Osteocyte (in vitro differentiated cells): Measurements from ENCODE around the gene KLF6. TPM values are rescaled to one million over a fixed set of nuclear protein-coding genes. Genes with fewer than 3 reads are reported as not detected.
A peak's percentile ranks its signal among the peaks of the same experiment; 100 is the strongest.

Experiments
- DNase-seq: peaks from one replicate; pipeline ENCODE4 v3.0.0; 2021; ENCODE audit warnings: mixed read lengths; ENCODE audit not compliant: unreplicated experiment; ENCODE audit errors: extremely low spot score
- H3K27ac Mint-ChIP-seq: one replicate; pipeline ENCODE4 v1.8.0; 2021; ENCODE audit warnings: mild to moderate bottlenecking, mixed read lengths; ENCODE audit not compliant: unreplicated experiment
- H3K27me3 Mint-ChIP-seq: one replicate; pipeline ENCODE4 v1.8.0; 2021; ENCODE audit warnings: mixed read lengths; ENCODE audit not compliant: unreplicated experiment
- H3K36me3 Mint-ChIP-seq: one replicate; pipeline ENCODE4 v1.8.0; 2021; ENCODE audit warnings: mixed read lengths; ENCODE audit not compliant: unreplicated experiment
- H3K4me1 Mint-ChIP-seq: one replicate; pipeline ENCODE4 v1.8.0; 2021; ENCODE audit warnings: mixed read lengths; ENCODE audit not compliant: unreplicated experiment
- H3K4me3 Mint-ChIP-seq: one replicate; pipeline ENCODE4 v1.8.0; 2021; ENCODE audit warnings: mild to moderate bottlenecking, moderate library complexity, mixed read lengths; ENCODE audit not compliant: unreplicated experiment
- H3K9me3 Mint-ChIP-seq: one replicate; pipeline ENCODE4 v1.8.0; 2021; ENCODE audit warnings: mixed read lengths; ENCODE audit not compliant: unreplicated experiment
- total RNA-seq: library from RNA; stranded (reverse); gene quantifications from 2 replicates; pipeline ENCODE4 v1.2.1, GENCODE V29; 2021
- TF ChIP-seq, protein P1 (sequence below): fragments of 200-600 bp; sonication (generic); IDR thresholded peaks from 2 replicates; pipeline ENCODE4 v1.5.0; 2021; ENCODE audit warnings: antibody characterized with exemption, mild to moderate bottlenecking, moderate library complexity

Gene KLF6
- total RNA-seq, 1 donor from 2014 or later = 341 TPM

DNA sequence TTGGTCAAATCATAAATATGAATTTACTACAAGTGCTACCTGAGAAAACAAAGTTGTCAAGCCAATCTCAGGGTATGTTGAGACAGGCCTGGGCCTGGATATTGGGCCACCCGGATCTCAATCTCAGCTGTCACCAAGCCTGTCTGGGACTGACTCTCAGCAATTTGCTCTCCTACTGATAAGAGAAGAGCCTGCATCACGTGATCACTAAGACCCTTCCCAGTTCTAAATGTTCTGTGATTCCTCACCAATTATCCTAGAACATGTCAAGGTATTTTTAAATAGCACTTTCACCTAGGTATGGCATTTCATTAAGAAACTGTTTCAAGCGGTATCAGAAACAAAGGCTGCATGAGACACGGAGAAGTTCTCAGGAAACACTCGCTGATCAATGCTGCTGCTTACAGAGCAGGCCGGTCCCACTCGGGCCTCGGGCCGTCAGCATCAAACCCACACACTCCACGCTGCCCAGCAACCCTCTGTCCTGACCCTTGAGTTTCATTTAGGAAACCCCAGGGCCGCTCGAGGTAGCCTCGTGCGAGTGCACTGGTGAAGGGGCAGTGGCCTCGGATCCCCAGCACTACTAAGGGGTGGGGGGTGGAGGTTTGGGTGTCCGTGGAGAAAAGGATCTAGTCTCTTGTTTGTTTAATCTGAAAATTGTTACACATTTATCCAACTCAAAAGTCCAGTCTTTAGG, 4.1 kb downstream of the KLF6 start:
- H3K36me3 Mint-ChIP-seq = peaks cover 82% of the 10 kb centered on the region
- peak overlapping the region; percentile 97 for H3K4me3 Mint-ChIP-seq
- peaks cover 61% of the 10 kb centered on the region for H3K4me1 Mint-ChIP-seq
- TF ChIP-seq, protein P1, sequence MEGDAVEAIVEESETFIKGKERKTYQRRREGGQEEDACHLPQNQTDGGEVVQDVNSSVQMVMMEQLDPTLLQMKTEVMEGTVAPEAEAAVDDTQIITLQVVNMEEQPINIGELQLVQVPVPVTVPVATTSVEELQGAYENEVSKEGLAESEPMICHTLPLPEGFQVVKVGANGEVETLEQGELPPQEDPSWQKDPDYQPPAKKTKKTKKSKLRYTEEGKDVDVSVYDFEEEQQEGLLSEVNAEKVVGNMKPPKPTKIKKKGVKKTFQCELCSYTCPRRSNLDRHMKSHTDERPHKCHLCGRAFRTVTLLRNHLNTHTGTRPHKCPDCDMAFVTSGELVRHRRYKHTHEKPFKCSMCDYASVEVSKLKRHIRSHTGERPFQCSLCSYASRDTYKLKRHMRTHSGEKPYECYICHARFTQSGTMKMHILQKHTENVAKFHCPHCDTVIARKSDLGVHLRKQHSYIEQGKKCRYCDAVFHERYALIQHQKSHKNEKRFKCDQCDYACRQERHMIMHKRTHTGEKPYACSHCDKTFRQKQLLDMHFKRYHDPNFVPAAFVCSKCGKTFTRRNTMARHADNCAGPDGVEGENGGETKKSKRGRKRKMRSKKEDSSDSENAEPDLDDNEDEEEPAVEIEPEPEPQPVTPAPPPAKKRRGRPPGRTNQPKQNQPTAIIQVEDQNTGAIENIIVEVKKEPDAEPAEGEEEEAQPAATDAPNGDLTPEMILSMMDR = no peak
- no peaks in the 10 kb centered on the region for H3K27me3 Mint-ChIP-seq
- no peak for DNase-seq
- no peaks in the 10 kb centered on the region for H3K9me3 Mint-ChIP-seq
- H3K27ac Mint-ChIP-seq = peak overlapping the region; percentile 99

DNA sequence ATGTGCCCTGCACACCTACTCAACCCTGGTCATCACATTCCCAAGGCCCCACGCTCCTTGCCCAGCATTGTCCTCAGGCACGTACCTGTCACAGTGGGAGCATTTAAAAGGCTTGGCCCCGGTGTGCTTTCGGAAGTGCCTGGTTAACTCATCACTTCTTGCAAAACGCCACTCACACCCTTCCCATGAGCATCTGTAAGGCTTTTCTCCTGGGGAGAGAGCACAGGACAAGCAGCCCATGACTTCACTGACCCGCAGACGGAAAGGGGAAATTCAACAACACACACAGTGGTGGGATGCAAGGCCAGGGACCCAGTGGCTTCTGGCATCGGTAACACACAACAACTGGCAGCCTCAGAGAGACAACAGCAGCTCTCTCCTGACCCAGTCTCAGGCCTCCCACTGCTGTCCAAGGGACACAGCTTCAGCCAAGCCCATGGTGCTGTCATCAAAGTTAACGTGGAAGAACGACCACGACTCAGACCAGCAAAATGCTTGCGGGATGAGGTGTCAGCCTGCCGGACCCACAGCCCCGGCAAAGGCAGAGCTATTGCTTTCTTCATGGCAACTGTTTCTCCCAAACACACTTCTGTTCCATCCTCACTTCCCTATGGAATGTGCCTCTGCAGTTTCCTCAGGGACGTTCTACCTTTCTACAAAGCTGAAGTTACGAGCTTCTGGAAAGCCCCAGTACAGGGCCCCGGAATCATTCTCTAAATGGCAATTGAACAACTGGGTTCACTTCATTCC, 4.8 kb downstream of the KLF6 start:
- no peaks in the 10 kb centered on the region for H3K27me3 Mint-ChIP-seq
- DNase-seq = no peak
- peaks cover 68% of the 10 kb centered on the region for H3K4me1 Mint-ChIP-seq
- peak overlapping the region; percentile 99 for H3K27ac Mint-ChIP-seq
- peaks cover 89% of the 10 kb centered on the region for H3K36me3 Mint-ChIP-seq
- H3K4me3 Mint-ChIP-seq = peak overlapping the region; percentile 97
- TF ChIP-seq, protein P1 = no peak
- no peaks in the 10 kb centered on the region for H3K9me3 Mint-ChIP-seq

DNA sequence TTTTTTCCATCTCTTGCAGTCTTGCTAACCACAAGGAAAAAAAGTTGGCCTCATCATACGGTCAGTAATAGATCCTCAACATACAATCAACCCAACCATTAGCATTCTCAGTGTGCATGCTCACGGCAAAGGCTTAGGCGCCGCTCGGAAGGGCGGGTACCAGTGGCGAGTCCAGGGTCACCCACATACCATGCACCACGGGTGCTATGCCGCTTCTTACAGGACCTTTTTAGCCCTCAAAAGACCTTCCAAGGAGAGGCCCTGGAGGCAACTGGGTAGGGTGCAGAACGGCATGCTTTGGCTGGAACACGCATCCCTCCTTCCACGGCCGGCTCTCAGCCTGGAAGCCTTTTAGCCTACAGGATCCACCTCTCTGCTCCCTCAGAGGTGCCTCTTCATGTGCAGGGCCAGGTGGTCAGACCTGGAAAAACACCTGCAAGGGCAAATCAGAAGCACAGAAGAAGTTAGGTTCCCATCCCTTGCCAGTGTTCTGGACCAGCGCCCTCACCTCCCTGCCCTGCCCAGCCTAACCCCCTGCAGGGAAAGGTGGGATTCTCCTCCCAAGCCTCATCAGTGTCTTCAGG, 5.8 kb downstream of the KLF6 start:
- Mint-ChIP-seq H3K36me3 (peaks cover 87% of the 10 kb centered on the region), H3K27me3 (no peaks in the 10 kb centered on the region), H3K4me3 (peak overlapping the region; percentile 97), H3K4me1 (peaks cover 70% of the 10 kb centered on the region), H3K9me3 (no peaks in the 10 kb centered on the region), H3K27ac (peak overlapping the region; percentile 99)
- TF ChIP-seq, protein P1 = no peak
- no peak for DNase-seq

DNA sequence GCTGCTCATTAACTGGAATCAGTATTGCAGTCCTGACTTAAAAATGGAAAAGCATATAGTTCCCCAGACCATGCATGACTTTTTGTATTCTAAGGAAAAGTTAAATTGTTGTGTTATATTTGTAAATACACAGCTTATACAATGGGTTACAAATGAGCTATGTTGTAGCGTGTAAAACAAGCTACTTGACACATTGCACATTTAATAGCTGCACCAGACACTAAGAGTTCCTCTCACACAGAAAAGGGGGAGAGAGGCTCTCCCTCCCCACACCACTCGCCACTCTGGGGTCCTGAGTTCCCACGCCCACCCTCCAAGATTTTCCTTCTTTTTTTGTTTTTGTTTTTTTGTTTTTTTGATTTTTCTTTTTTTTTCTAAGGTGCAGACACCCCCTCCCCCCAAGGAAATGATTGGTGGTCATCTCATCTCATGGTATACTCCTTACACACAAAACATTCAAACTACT, 6.3 kb downstream of the KLF6 start:
- TF ChIP-seq, protein P1 = no peak
- Mint-ChIP-seq H3K27me3 (no peaks in the 10 kb centered on the region), H3K9me3 (no peaks in the 10 kb centered on the region), H3K36me3 (peaks cover 81% of the 10 kb centered on the region), H3K27ac (peak overlapping the region; percentile 99), H3K4me1 (peaks cover 70% of the 10 kb centered on the region), H3K4me3 (peak overlapping the region; percentile 97)
- DNase-seq = no peak
